ENCODE results near the gene LACRT. TPM values are rescaled to one million over a fixed set of nuclear protein-coding genes. Genes with fewer than 3 reads are reported as not detected.

The LACRT gene
- total RNA-seq, 2 donors from 2014 or later, result not detected

DNA sequence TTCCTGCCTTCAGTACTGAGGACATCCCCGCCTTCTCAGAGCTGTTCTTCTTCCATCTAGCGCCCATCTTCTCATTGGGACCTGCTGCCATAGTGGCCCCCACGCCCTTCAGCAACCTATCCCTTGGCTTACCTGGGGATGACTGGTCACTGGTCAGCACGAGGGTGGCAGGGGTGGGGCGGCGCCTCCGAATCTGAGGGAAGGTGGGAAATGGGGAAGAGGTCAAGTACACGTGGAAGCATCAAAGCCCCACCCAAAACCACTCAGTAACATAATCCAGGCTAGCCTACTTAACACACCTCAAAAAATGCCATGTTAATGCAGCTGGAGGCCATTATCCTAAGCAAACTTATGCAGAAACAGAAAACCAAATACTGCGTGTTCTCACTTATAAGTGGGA is 50.6 kb downstream of the LACRT start:
- Histone ChIP-seq H3K9me3 (no peaks in the 10 kb centered on the region), H3K36me3 (no peaks in the 10 kb centered on the region), H3K27ac (no peak overlapping the region), H3K4me3 (no peak overlapping the region), H3K27me3 (replicated peaks; ENCODE audit: insufficient read depth) (no peaks in the 10 kb centered on the region), H3K4me1 (ENCODE audit: control insufficient read depth in 1 of 2, low read depth in 2 of 2) (peaks cover 3 to 26% of the 10 kb centered on the region in 2 donors)
- TF ChIP-seq, protein P1, sequence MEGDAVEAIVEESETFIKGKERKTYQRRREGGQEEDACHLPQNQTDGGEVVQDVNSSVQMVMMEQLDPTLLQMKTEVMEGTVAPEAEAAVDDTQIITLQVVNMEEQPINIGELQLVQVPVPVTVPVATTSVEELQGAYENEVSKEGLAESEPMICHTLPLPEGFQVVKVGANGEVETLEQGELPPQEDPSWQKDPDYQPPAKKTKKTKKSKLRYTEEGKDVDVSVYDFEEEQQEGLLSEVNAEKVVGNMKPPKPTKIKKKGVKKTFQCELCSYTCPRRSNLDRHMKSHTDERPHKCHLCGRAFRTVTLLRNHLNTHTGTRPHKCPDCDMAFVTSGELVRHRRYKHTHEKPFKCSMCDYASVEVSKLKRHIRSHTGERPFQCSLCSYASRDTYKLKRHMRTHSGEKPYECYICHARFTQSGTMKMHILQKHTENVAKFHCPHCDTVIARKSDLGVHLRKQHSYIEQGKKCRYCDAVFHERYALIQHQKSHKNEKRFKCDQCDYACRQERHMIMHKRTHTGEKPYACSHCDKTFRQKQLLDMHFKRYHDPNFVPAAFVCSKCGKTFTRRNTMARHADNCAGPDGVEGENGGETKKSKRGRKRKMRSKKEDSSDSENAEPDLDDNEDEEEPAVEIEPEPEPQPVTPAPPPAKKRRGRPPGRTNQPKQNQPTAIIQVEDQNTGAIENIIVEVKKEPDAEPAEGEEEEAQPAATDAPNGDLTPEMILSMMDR (IDR thresholded peaks at IDR 0.05), result no peak
- DNase-seq (ENCODE audit: low spot score) (no peak), ATAC-seq (ENCODE audit: insufficient number of reproducible peaks, low FRiP score, low read depth) (no peak)

DNA sequence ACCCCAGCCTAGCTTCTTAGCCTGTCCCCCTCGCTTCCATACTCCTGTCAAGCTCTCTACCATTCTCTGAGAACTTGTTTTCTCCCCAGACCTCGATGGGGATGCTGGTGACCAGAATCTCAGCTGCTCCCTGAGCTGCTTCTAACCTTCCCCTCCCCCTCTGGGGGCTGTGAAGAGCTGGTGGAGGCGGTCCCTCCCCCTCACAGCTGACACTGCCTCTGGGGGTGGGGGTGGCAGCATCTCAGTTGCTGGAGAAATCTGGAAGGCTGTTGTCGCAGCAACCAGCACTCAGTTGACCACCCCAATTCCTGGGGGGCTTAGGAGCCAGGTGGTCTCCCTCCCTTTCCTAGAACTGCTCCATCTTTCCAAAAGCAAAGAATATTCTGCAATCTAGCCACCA is 51.0 kb downstream of the LACRT start:
- DNase-seq (ENCODE audit: low spot score) (no peak), ATAC-seq (ENCODE audit: insufficient number of reproducible peaks, low FRiP score, low read depth) (no peak)
- Histone ChIP-seq H3K27me3 (replicated peaks; ENCODE audit: insufficient read depth) (no peaks in the 10 kb centered on the region), H3K27ac (no peak overlapping the region), H3K9me3 (no peaks in the 10 kb centered on the region), H3K36me3 (no peaks in the 10 kb centered on the region), H3K4me3 (no peak overlapping the region), H3K4me1 (ENCODE audit: control insufficient read depth in 1 of 2, low read depth in 2 of 2) (peaks cover 3 to 22% of the 10 kb centered on the region in 2 donors)
- TF ChIP-seq, protein P1 (IDR thresholded peaks at IDR 0.05), result no peak

DNA sequence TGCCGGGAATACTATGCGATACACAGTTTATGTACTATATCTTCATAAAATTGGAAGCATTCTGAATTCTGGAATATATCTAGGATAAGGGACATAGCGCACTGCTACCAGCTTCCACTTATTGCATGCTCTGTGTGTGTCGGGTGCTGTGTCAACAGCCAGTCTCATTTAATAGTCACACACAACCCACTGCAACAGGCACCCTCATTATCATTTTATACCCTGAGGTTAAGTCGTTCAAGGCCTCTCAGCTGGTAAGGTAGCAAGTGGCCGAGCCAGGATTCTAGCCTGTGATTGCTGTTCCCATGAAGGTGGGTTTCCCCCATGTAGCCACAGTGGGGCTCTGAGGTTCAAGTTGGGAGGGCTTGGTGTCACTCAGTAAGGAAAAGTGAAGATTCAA is 53.3 kb downstream of the LACRT start:
- Histone ChIP-seq H3K36me3 (peaks cover 18% of the 10 kb centered on the region), H3K27me3 (replicated peaks; ENCODE audit: insufficient read depth) (no peaks in the 10 kb centered on the region), H3K4me3 (no peak overlapping the region), H3K27ac (no peak overlapping the region), H3K4me1 (ENCODE audit: control insufficient read depth in 1 of 2, low read depth in 2 of 2) (peaks cover 0 to 2% of the 10 kb centered on the region in 2 donors), H3K9me3 (no peaks in the 10 kb centered on the region)
- TF ChIP-seq, protein P1 (IDR thresholded peaks at IDR 0.05), result no peak
- DNase-seq (ENCODE audit: low spot score), result no peak
- ATAC-seq (ENCODE audit: insufficient number of reproducible peaks, low FRiP score, low read depth), result no peak

Other genes starting within 250 kb of the LACRT start
- 100 to 1,000 TPM; 752 to 847 TPM for gene ITGA5, start 215.6 kb downstream of the LACRT start, total RNA-seq
- not detected for gene GTSF1, start 161.3 kb downstream of the LACRT start, total RNA-seq
- gene NCKAP1L, start 137.1 kb downstream of the LACRT start, total RNA-seq, result 10 to 100 TPM; 29.6 to 41.3 TPM
- 10 to 100 TPM; 35.5 to 39.2 TPM for gene PDE1B, start 85.3 kb downstream of the LACRT start, total RNA-seq
- gene PPP1R1A, start 46.2 kb downstream of the LACRT start, total RNA-seq, result 10 to 100 TPM in 1 of 2 donors, 1 to 10 TPM in 1; 3.3 to 10.3 TPM
- 1 to 10 TPM in 1 of 2 donors, not detected in 1; 6.5 TPM for gene DCD, start 13.5 kb upstream of the LACRT start, total RNA-seq
- not detected for gene MUCL1, start 219.6 kb upstream of the LACRT start, total RNA-seq

Data from thoracic aorta (tissue), 2 donors.